GM19467 (cell line): ENCODE measurements around the gene SUCLG2.

ENCODE experiments used
- ATAC-seq: cut with Tn5 transposase; IDR thresholded peaks from one replicate; pipeline ENCODE4 v1.9.1; 2021; ENCODE audit warnings: mild to moderate bottlenecking, moderate library complexity; ENCODE audit not compliant: unreplicated experiment

The SUCLG2 gene

GRCh38 chr3:67461667-67462142 is 192.7 kb downstream of the SUCLG2 start:
- no peak for ATAC-seq

DNA sequence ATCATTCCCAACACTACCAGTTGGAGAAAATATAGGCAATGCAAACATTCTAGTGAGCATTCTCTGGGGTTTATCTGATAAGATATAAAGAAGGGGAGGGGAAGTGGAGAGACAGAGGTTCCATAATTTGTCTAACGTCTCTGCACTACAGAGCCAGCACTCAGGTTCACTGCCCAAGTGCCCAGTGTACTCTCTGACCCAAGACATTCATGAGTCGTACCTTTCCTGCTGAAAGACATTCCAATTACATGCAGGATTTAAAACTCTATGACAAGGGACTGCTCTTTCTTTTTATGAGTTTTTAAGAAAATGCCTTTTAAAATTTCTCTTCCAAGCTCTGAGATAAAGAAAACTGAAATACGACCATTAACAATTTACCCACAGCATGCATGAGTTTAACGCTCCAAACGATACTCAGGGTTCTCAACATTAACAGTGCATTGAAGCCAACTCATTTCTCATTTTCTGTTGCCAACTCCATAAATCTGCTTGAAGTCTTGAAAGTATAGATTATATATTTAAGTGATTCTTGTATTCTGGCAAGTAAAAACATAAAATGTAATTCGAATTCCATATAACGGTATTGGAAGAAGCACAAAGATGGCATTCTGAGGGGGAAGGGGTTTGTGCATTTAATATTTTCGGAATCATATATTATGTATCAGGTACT is 193.4 kb downstream of the SUCLG2 start:
- ATAC-seq, result no peak

DNA sequence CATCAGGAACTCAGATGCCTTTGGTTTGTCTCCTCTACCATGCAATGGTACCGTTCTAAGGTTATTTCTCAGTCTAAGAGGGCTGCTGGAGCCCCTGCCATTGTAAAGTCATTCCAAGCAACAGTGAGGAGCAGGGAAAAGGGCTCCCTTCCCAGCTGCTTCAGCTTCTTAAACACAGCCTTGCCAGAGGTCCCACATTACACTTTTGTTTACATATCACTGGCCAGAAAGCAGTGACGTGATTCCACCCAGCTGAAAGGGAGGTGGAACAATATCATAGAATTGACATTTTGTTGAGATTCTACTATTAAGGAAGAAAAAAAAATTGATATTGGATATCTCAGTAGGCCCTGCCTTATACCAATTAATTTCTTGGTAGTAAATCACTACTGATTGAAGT is 194.6 kb downstream of the SUCLG2 start:
- ATAC-seq, result no peak

- ATAC-seq, result no peak
Measured at GRCh38 chr3:67458896-67459530, 195.4 kb downstream of the SUCLG2 start.

- no peak for ATAC-seq
Measured at GRCh38 chr3:67458408-67458807, 196.0 kb downstream of the SUCLG2 start.

DNA sequence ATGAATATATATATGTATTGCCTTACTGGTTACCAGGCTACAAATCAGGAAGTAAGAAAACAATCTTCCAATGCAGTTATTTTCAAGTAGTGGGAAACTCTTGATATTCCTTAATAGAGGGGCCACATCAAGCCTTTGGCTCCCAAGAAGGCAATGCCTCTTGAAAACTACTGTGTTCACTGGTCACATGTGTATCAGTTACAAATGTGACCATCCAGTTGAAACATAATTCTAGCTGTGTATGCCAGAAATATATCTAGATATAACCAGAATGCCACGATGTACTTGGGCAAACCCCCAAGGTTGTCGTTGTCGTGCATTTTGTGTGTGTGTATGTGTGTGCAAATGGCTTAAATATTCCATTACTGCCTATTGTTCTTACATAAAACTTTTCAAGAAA is 200.8 kb downstream of the SUCLG2 start:
- ATAC-seq, result no peak

GRCh38 chr3:67450153-67450552 is 204.3 kb downstream of the SUCLG2 start:
- no peak for ATAC-seq

DNA sequence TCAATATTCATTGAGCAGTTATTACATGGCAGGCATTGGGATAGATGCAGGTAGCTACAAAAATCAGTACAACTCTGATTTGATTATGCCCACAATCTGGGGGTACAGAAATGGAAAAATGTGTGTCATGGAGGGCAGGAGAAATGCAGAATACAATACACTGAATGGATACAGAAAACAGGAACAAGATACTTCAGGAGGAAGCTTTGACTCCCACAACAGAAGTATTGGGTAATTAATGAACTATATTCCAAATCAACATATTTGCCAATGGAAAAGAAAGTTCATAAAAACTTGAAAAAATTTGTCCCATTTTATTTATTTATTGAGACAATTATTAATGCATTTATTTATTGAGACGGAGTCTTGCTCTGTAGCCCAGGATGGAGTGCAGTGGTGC is 207.0 kb downstream of the SUCLG2 start:
- ATAC-seq, result no peak

- ATAC-seq, result no peak
Measured at GRCh38 chr3:67437789-67438188, 216.6 kb downstream of the SUCLG2 start.

DNA sequence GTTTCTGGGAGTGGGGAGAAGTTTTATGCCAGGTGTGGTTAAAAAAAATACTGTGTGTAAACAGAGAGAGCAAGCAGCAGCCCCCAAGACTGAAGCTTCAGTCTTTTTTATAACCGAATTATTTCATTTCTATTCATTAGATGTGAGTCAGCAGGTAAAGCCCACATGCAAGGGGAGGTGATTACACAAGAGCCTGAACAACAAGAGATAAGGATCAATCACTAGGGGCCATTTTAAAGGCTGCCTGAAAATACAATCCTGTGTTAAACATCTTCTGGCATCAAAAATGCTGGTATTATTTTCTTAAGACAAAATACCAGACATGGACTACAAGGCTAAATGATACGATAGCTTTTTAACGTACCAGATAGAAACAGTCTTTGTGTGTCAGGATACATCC is 217.3 kb downstream of the SUCLG2 start:
- no peak for ATAC-seq

DNA sequence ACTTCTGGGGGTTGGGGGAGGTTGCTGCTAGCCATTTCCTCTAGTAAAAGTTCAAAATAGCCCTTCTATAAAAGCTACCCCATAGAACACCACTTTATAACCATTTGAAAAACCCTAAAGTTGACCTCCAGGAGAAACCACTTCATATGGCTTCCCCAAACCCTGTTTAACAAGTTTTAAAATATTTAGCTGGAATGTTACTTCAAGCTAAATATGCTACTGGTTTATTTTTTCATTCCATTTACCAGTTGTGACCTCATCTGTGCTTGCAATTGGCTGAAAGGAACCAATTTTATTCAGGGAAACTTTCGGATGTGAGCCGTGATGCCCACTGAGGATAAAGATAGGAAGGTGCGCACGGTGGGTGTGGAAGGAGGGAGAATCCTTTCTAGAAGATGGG is 221.3 kb downstream of the SUCLG2 start:
- ATAC-seq, result no peak

DNA sequence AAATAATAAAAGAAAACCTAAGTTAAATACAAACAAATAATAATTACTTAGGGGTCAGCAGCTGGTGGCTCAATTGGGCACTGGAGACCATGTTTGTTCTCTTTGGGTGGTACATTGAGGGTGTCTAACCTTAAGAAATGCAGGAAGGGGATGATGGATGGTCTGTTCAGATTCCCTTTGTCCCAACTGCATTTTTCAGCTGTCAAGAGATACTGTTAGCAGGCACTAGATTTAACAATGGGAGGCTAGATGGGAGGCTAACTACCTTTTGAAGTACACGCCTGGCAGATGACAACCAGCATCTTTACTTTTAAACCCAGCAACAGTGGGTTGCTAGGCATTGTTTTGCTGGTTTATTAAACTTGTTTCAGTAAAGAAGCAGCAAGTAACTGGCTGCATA is 222.5 kb downstream of the SUCLG2 start:
- ATAC-seq, result no peak

- no peak for ATAC-seq
Measured at GRCh38 chr3:67423722-67424121, 230.7 kb downstream of the SUCLG2 start.

GRCh38 chr3:67421912-67422311 is 232.5 kb downstream of the SUCLG2 start:
- no peak for ATAC-seq

- no peak for ATAC-seq
Measured at GRCh38 chr3:67419779-67420178, 234.6 kb downstream of the SUCLG2 start.

- no peak for ATAC-seq
Measured at GRCh38 chr3:67419218-67419529, 235.2 kb downstream of the SUCLG2 start.

DNA sequence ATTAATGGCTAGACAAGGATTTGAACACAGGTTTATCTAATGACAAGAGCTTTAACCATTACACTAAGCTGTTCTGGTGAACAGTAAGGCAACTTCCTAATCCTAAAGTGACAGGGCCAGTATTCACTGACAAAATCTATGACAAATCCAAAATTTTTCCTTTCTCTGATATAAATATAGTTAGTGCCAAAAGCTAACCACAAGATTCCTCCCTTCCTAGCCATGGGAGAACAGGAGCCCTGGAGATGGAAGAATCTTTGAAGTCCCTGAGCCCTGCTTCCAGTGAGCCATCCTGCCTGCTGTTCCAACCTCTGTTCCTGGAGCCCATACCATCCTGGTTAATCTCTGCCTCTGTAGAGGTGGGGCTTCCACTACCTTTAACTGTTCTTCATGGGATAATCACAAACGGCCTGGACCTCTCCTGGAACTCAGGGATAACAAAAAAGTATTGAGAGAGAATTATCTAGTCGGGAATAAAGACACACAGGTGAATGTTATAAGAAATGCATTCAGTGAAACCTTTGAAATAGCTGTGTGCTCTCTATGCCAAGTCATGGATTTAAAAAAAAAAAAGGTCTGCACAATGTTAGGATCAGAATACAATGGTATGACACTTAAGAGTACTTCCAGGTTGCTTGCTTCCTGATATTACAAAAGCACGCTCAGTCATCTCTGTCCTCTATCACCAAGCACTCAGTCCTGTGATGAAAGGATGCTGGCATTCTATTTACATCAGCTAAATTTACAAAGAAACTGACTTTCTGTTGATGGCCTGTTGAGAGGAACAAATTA is 235.8 kb downstream of the SUCLG2 start:
- no peak for ATAC-seq

GRCh38 chr3:67416703-67417102 is 237.7 kb downstream of the SUCLG2 start:
- no peak for ATAC-seq

DNA sequence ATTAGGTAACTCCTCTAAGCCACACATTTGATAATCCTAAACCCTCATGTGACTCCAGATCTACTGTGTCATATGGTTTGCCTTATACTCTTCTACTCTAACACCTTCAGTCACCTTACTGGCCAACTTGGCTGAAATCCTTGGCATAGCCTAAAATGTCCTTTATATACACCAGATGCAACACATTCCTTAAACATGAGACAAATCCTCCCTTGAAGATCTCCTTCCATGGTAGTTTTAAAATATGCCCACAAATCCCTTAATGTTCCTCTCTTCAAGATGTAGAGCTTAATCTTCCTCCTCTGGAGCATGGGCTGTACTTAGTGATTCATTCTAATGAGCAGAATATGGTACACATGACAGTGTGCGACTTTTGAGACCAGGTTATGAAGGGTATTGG is 238.9 kb downstream of the SUCLG2 start:
- no peak for ATAC-seq

DNA sequence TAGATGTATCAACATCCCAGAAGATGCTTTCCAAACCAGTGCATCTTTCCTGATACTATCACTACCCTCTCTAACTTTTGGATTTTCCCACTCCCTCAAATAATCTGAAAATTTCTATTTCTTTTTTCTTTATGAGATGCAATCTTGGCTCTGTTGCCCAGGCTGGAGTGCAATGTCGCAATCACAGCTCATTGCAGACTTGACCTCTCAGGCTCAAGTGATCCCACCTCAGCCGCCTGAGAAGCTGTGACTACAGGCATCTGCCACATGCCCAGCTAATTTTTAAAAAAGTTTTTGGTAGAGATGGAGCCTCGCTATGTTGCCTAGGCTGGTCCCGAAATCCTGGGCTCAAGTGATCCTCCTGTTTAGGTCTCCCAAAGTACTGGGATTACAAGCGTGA is 239.7 kb downstream of the SUCLG2 start:
- no peak for ATAC-seq

- ATAC-seq, result no peak
Measured at GRCh38 chr3:67405193-67405592, 249.2 kb downstream of the SUCLG2 start.

DNA sequence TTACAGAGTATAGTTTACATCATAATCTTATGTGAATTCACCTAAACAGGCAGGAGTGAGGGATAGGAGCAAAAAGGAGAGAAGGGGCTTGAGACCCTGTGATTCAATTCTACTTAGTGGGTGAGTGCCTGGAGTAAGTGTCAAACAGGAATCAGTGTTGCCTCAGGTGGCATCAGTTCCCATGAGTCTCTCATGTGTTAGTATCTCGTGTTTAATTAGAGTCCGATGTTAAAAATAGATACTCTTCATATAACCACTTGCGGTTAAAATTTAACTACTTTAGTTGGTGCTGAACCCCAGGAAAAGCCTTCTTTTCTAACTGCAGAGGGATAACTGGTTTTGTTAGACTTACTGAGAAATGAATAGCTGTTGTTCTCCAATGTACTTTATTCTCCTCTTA is 251.5 kb downstream of the SUCLG2 start:
- ATAC-seq, result no peak
